SK-N-SH treated with all-trans-retinoic acid at 6 μM for 48 hours (cell line): ENCODE results near the gene BTBD8.

Source experiments
- TOX ChIP-seq: fragments of 250-450 bp; sonication (Bioruptor Pico); IDR thresholded peaks from 2 replicates; pipeline ENCODE4 v1.8.0; 2021; ENCODE audit warnings: mild to moderate bottlenecking, moderate library complexity, borderline replicate concordance
- ZC3H10 ChIP-seq: fragments of 250-450 bp; sonication (Bioruptor Pico); IDR thresholded peaks from 2 replicates; pipeline ENCODE4 v1.5.1; 2021; ENCODE audit warnings: mild to moderate bottlenecking, moderate library complexity
- TF ChIP-seq, protein P1 (sequence below): fragments of 250-450 bp; sonication (Bioruptor Pico); IDR thresholded peaks from 2 replicates; pipeline ENCODE4 v1.5.0; 2020; ENCODE audit warnings: mild to moderate bottlenecking, moderate library complexity

DNA sequence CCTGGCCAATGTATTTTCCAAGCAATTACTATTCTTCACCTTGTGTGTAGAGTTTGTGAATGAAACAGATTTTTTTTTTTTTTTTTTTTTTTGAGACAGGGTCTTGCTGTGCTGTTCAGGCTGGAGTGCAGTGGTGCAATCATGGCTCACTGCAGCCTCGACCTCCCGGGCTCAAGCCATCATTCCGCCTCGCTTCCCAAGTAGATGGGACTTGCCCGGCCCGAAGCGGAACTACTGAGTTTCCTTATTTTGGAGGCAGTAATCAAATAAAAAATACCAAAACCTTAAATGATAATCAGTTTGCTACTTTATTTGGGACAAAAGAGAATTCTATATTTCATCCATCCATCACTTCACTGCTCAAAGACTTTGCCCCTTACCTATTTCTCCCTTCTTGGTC, 704 bp upstream of the BTBD8 start:
- TF ChIP-seq, protein P1, sequence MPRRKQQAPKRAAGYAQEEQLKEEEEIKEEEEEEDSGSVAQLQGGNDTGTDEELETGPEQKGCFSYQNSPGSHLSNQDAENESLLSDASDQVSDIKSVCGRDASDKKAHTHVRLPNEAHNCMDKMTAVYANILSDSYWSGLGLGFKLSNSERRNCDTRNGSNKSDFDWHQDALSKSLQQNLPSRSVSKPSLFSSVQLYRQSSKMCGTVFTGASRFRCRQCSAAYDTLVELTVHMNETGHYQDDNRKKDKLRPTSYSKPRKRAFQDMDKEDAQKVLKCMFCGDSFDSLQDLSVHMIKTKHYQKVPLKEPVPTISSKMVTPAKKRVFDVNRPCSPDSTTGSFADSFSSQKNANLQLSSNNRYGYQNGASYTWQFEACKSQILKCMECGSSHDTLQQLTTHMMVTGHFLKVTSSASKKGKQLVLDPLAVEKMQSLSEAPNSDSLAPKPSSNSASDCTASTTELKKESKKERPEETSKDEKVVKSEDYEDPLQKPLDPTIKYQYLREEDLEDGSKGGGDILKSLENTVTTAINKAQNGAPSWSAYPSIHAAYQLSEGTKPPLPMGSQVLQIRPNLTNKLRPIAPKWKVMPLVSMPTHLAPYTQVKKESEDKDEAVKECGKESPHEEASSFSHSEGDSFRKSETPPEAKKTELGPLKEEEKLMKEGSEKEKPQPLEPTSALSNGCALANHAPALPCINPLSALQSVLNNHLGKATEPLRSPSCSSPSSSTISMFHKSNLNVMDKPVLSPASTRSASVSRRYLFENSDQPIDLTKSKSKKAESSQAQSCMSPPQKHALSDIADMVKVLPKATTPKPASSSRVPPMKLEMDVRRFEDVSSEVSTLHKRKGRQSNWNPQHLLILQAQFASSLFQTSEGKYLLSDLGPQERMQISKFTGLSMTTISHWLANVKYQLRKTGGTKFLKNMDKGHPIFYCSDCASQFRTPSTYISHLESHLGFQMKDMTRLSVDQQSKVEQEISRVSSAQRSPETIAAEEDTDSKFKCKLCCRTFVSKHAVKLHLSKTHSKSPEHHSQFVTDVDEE (CRISPR knock-in tag): no peak
- TF ChIP-seq ZC3H10 (no peak), TOX (CRISPR knock-in tag) (no peak)
